HL-60 (cell line): ENCODE measurements around the gene MYOZ3.

Source experiments
- DNase-seq, 2 experiments: peaks; one replicate each; pipeline ENCODE4 v3.0.0-alpha.2; 2010 to 2020; ENCODE audit warnings: low read depth in 1 of 2, low spot score in 1 of 2
- H3K27ac ChIP-seq: fragments of 250-450 bp; sonication (Bioruptor Pico); replicated peaks from 2 replicates; pipeline ENCODE4 v1.5.1; 2020; ENCODE audit warnings: mild to moderate bottlenecking, moderate library complexity
- H3K27me3 ChIP-seq: fragments of 250-450 bp; sonication (Bioruptor Pico); 2 replicates; pipeline ENCODE4 v1.5.1; 2021; ENCODE audit warnings: mild to moderate bottlenecking, moderate library complexity; ENCODE audit not compliant: insufficient read depth, poor library complexity, severe bottlenecking
- H3K4me3 ChIP-seq: replicated peaks from 2 replicates; pipeline ENCODE4 v1.5.1; 2011; ENCODE audit warnings: mild to moderate bottlenecking, control low read depth, low read length; ENCODE audit not compliant: insufficient read depth
- GABPA ChIP-seq: IDR thresholded peaks from 2 replicates; pipeline ENCODE4 v1.6.1; 2012; ENCODE audit warnings: low read depth
- POLR2AphosphoS5 ChIP-seq: IDR thresholded peaks from 2 replicates; pipeline ENCODE4 v1.6.1; 2012; ENCODE audit warnings: low read depth
- SPI1 ChIP-seq: IDR thresholded peaks from 2 replicates; pipeline ENCODE4 v1.6.1; 2012; ENCODE audit warnings: low read depth, mild to moderate bottlenecking, borderline replicate concordance
- TF ChIP-seq, protein P1 (sequence below): IDR thresholded peaks from one replicate; pipeline ENCODE4 v1.5.1; 2011; ENCODE audit warnings: low read length, control low read depth, inconsistent platforms; ENCODE audit not compliant: insufficient read depth
- TF ChIP-seq, protein P2 (sequence below): IDR thresholded peaks from 2 replicates; pipeline ENCODE4 v1.6.1; 2012; ENCODE audit warnings: low read depth; ENCODE audit not compliant: insufficient replicate concordance

MYOZ3 gene

DNA sequence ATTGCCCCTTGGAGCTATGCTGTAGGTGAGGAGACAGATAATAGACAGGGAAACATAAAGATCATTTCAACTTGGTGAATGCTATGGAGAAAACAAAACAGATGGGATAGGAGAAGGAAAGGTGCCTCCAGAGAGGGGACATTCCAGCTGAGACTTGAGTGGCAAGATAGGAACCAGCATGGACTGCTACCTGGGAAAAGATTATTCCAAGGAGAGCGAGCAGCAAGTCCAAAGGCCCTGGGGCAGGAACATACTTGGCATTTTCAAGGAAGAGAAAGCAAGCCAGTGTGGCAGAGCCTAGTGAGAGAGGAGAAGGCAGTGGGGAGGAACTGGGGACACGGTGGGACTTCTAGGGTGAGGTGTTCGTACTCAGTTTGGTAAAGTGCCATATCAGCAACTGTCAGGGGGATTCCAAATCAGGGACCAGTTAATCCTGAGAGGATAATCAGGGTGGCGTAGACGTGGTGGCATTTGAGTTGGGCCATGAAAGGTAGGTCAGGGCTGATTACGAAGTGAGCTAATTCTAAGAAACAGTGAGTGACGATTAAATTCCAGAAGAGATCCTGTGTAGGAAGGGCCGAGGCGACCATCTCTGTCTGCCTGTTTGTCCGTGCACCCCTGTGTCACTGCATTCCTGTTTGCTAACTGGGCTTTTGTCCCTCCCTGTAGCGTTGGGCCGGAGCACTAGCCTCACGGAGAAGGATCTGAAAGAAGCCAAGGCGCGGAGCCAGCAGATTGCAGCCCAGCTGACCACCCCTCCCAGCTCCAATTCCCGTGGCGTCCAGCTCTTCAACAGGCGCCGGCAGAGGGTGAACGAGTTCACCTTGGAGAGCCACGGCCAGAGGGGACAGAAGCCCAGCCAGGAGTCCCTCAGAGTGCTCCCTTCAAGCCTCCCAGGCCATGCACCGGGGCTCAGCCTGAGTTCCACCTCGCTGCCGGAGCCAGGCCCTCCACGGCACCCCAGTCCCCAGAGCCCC lies 13.5 kb upstream of the MYOZ3 start:
- TF ChIP-seq SPI1 (no peak), POLR2AphosphoS5 (no peak), GABPA (no peak)
- TF ChIP-seq, protein P1, sequence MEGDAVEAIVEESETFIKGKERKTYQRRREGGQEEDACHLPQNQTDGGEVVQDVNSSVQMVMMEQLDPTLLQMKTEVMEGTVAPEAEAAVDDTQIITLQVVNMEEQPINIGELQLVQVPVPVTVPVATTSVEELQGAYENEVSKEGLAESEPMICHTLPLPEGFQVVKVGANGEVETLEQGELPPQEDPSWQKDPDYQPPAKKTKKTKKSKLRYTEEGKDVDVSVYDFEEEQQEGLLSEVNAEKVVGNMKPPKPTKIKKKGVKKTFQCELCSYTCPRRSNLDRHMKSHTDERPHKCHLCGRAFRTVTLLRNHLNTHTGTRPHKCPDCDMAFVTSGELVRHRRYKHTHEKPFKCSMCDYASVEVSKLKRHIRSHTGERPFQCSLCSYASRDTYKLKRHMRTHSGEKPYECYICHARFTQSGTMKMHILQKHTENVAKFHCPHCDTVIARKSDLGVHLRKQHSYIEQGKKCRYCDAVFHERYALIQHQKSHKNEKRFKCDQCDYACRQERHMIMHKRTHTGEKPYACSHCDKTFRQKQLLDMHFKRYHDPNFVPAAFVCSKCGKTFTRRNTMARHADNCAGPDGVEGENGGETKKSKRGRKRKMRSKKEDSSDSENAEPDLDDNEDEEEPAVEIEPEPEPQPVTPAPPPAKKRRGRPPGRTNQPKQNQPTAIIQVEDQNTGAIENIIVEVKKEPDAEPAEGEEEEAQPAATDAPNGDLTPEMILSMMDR, result no peak
- TF ChIP-seq, protein P2, sequence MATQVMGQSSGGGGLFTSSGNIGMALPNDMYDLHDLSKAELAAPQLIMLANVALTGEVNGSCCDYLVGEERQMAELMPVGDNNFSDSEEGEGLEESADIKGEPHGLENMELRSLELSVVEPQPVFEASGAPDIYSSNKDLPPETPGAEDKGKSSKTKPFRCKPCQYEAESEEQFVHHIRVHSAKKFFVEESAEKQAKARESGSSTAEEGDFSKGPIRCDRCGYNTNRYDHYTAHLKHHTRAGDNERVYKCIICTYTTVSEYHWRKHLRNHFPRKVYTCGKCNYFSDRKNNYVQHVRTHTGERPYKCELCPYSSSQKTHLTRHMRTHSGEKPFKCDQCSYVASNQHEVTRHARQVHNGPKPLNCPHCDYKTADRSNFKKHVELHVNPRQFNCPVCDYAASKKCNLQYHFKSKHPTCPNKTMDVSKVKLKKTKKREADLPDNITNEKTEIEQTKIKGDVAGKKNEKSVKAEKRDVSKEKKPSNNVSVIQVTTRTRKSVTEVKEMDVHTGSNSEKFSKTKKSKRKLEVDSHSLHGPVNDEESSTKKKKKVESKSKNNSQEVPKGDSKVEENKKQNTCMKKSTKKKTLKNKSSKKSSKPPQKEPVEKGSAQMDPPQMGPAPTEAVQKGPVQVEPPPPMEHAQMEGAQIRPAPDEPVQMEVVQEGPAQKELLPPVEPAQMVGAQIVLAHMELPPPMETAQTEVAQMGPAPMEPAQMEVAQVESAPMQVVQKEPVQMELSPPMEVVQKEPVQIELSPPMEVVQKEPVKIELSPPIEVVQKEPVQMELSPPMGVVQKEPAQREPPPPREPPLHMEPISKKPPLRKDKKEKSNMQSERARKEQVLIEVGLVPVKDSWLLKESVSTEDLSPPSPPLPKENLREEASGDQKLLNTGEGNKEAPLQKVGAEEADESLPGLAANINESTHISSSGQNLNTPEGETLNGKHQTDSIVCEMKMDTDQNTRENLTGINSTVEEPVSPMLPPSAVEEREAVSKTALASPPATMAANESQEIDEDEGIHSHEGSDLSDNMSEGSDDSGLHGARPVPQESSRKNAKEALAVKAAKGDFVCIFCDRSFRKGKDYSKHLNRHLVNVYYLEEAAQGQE, result no peak
- H3K27ac ChIP-seq, result no peak overlapping the region
- H3K27me3 ChIP-seq, result no peaks in the 10 kb centered on the region
- H3K4me3 ChIP-seq, result no peak overlapping the region
- DNase-seq, result no peak

DNA sequence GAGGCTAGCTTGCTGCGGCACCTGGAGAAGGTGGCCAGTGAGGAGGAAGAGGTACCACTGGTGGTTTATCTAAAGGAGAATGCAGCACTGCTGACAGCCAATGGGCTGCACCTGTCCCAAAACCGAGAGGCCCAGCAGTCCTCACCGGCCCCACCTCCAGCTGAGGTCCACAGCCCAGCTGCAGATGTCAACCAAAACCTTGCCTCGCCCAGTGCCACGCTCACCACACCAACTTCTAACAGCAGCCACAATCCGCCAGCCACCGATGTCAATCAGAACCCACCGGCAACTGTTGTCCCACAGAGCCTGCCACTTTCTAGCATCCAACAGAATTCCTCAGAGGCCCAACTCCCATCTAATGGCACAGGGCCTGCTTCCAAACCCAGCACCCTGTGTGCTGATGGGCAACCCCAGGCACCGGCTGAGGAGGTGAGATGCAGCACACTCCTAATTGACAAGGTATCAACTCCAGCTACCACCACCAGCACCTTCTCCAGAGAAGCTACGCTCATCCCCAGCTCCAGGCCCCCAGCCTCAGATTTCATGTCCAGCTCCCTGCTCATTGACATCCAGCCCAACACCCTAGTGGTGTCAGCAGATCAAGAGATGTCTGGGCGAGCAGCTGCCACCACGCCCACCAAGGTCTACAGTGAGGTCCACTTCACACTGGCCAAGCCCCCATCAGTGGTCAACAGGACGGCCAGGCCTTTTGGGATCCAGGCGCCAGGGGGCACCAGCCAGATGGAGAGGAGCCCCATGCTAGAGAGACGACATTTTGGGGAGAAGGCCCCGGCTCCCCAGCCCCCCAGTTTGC lies 12.6 kb upstream of the MYOZ3 start:
- Histone ChIP-seq H3K4me3 (no peak overlapping the region), H3K27ac (no peak overlapping the region), H3K27me3 (no peaks in the 10 kb centered on the region)
- TF ChIP-seq, protein P2, result no peak
- no peak for DNase-seq

DNA sequence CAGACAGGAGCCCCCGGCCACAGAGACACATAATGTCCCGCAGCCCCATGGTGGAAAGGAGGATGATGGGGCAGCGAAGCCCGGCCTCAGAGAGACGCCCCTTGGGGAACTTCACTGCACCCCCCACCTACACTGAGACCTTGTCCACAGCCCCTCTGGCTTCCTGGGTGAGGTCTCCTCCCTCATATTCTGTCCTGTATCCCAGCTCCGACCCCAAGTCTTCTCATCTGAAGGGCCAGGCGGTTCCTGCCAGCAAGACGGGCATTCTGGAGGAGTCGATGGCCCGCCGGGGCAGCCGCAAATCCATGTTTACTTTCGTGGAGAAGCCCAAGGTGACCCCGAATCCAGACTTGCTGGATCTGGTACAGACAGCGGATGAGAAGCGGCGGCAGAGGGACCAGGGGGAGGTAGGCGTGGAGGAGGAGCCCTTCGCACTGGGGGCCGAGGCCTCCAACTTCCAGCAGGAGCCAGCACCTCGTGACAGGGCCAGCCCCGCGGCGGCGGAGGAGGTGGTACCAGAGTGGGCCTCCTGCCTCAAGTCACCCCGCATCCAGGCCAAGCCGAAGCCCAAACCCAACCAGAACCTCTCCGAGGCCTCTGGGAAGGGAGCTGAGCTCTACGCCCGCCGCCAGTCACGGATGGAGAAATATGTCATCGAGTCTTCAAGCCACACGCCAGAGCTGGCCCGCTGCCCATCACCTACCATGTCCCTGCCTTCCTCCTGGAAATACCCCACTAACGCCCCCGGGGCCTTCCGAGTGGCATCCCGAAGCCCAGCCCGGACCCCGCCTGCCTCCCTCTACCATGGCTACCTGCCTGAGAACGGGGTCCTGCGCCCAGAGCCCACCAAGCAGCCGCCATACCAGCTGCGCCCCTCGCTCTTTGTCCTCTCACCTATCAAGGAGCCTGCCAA lies 11.7 kb upstream of the MYOZ3 start:
- Histone ChIP-seq H3K4me3 (no peak overlapping the region), H3K27ac (no peak overlapping the region), H3K27me3 (no peaks in the 10 kb centered on the region)
- DNase-seq, result no peak
- TF ChIP-seq, protein P1, result no peak
- TF ChIP-seq GABPA (no peak), SPI1 (no peak), POLR2AphosphoS5 (no peak)
- TF ChIP-seq, protein P2, result no peak
